ENCODE results near the gene EDAR.

GRCh38 chr2:108866041-108866440 is 123.0 kb downstream of the EDAR start:
- TF ChIP-seq CTCF (IDR thresholded peaks at IDR 0.05; ENCODE audit: insufficient read depth, low read depth, low read length): no peak
- no peak for TF ChIP-seq EZH2 (IDR thresholded peaks at IDR 0.05; ENCODE audit: insufficient read depth, low read length)

Measured in astrocyte (in vitro differentiated cells and primary cell).